Smooth muscle cell (in vitro differentiated cells): ENCODE results near the gene FKBP4. TPM values are rescaled to one million over a fixed set of nuclear protein-coding genes. Genes with fewer than 3 reads are reported as not detected.
"Not testable (repeated sequence)": the region's sequence is repeated elsewhere in the genome, so short reads cannot be mapped to it uniquely, and the experiment has no call there.

Experiments used
- DNase-seq: peaks from one replicate; lab custom pipeline; 2025; ENCODE audit not compliant: unreplicated experiment; lab: John Stamatoyannopoulos, UW
- H2AFZ ChIP-seq: fragments of 200-600 bp; sonication (generic); 2 replicates; pipeline ENCODE4 v1.6.0; 2016; ENCODE audit warnings: antibody characterized with exemption, low read depth, mild to moderate bottlenecking
- H3F3A ChIP-seq: fragments of 200-600 bp; sonication (generic); 2 replicates; pipeline ENCODE4 v1.6.0; 2017; ENCODE audit warnings: antibody characterized with exemption, low read depth
- H3K27ac ChIP-seq: fragments of 200-600 bp; sonication (generic); 2 replicates; pipeline ENCODE4 v1.5.1; 2016; ENCODE audit warnings: low read depth, mild to moderate bottlenecking
- H3K27me3 ChIP-seq: fragments of 200-600 bp; sonication (generic); 2 replicates; pipeline ENCODE4 v1.6.1; 2016; ENCODE audit warnings: low read depth, mild to moderate bottlenecking
- H3K36me3 ChIP-seq: fragments of 200-600 bp; sonication (generic); 2 replicates; pipeline ENCODE4 v1.5.1; 2016; ENCODE audit warnings: low read depth
- H3K4me1 ChIP-seq: fragments of 200-600 bp; sonication (generic); 2 replicates; pipeline ENCODE4 v1.5.1; 2016; ENCODE audit warnings: low read depth
- H3K4me2 ChIP-seq: fragments of 200-600 bp; sonication (generic); 2 replicates; pipeline ENCODE4 v1.6.0; 2016; ENCODE audit warnings: mild to moderate bottlenecking
- H3K4me3 ChIP-seq: fragments of 200-600 bp; sonication (generic); 2 replicates; pipeline ENCODE4 v1.5.1; 2016; ENCODE audit warnings: mild to moderate bottlenecking
- H3K79me2 ChIP-seq: fragments of 200-600 bp; sonication (generic); 2 replicates; pipeline ENCODE4 v1.6.0; 2016; ENCODE audit warnings: low read depth, mild to moderate bottlenecking
- H3K9ac ChIP-seq: fragments of 200-600 bp; sonication (generic); 2 replicates; pipeline ENCODE4 v1.6.0; 2016; ENCODE audit warnings: low read depth
- H3K9me3 ChIP-seq: fragments of 200-600 bp; sonication (generic); replicated peaks from 2 replicates; pipeline ENCODE4 v1.5.1; 2016; ENCODE audit warnings: low read depth
- H4K20me1 ChIP-seq: fragments of 200-600 bp; sonication (generic); 2 replicates; pipeline ENCODE4 v1.6.0; 2016; ENCODE audit warnings: low read depth
- WGBS: methylation state at CpG from one replicate; pipeline ENCODE4 v1.1.7; 2016; ENCODE audit warnings: low lambda C conversion rate; 5-methylcytosine and 5-hydroxymethylcytosine counted together
- polyA plus RNA-seq: library from polyadenylated mRNA; unstranded; fragments of >200 nt; fragmentation: Nextera tagmentation; extraction: Ambion mirVana; gene quantifications from 2 replicates; pipeline ENCODE4 v1.2.1, GENCODE V29; 2016
- total RNA-seq: library from RNA; depleted of rRNA; stranded (reverse); fragments of >200 nt; gene quantifications from 2 replicates; pipeline ENCODE4 v1.2.3, GENCODE V29; 2014
- TF ChIP-seq, protein P1 (sequence below): fragments of 200-600 bp; sonication (generic); IDR thresholded peaks from 2 replicates; pipeline ENCODE4 v1.5.1; 2017; ENCODE audit warnings: borderline replicate concordance, mild to moderate bottlenecking, antibody characterized with exemption; ENCODE audit not compliant: insufficient read depth, poor library complexity, severe bottlenecking

FKBP4 gene
- total and polyA plus RNA-seq, 2 experiments from 2014 or later: 19.0 to 32.6 TPM

DNA sequence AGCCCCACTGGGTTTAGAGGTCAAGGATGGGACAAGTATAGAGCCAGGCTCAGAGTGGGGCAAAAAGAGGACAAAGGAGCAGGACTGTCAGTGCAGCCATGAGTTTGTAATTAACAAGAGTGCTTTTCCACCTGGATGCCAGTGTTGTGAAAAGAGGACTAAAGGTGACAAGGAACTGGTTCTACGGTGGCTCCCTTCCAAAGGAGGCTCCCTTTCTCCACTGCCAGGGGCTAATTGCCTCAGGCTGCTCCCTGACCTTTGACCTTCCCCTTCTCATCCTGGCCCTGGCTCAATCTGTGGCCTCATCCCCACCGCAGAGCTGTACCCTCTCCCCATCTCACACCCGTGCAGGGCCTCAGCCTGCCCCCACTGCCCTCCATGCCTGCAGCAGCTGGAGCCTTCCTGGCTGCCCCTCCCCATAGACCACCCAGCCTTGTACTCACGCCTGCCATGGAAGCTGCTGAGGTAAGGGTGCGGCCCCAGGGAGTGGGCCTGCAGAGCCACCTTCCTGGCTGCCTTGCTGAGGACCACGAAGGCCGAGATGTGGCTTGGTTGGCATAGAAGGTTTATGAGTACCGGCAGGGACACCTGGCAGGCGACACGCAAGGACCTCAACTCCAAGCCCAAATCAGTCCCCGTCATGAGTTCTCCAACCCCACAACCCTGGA, 24.8 kb upstream of the FKBP4 start:
- no peak overlapping the region for H3K4me3 ChIP-seq
- no peaks in the 10 kb centered on the region for H3K9me3 ChIP-seq
- no peaks in the 10 kb centered on the region for H4K20me1 ChIP-seq

DNA sequence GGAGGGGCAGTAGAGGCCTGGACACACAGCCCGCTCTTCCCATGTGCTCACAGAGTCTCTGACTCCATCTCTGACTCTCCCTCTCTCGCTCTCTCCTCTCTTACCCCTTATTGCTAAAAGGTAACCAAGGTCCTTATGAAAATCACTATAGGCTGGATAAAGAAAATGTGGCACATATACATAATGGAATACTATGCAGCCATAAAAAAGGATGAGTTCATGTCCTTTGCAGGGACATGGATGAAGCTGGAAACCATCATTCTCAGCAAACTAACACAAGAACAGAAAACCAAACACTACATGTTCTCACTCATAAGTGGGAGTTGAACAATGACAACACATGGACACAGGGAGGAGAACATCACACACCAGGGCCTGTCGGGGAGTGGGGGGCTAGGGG, 24.2 kb upstream of the FKBP4 start:
- H3K27me3 ChIP-seq, DNase-seq: not testable (repeated sequence)
- WGBS: 89% methylated on average over 3 of the region's 3 CpGs

More for the DNA sequence above, 24.8 kb upstream of the FKBP4 start:
- Histone ChIP-seq H3K27me3 (peaks cover 9% of the 10 kb centered on the region), H3K4me1 (no peaks in the 10 kb centered on the region), H3K4me2 (no peak overlapping the region), H3K79me2 (no peaks in the 10 kb centered on the region), H3K36me3 (no peaks in the 10 kb centered on the region), H3K27ac (no peak overlapping the region), H2AFZ (no peak overlapping the region), H3F3A (no peaks in the 10 kb centered on the region), H3K9ac (no peak overlapping the region)
- WGBS: 94% methylated on average over 11 of the region's 11 CpGs
- DNase-seq: no peak
- TF ChIP-seq, protein P1, sequence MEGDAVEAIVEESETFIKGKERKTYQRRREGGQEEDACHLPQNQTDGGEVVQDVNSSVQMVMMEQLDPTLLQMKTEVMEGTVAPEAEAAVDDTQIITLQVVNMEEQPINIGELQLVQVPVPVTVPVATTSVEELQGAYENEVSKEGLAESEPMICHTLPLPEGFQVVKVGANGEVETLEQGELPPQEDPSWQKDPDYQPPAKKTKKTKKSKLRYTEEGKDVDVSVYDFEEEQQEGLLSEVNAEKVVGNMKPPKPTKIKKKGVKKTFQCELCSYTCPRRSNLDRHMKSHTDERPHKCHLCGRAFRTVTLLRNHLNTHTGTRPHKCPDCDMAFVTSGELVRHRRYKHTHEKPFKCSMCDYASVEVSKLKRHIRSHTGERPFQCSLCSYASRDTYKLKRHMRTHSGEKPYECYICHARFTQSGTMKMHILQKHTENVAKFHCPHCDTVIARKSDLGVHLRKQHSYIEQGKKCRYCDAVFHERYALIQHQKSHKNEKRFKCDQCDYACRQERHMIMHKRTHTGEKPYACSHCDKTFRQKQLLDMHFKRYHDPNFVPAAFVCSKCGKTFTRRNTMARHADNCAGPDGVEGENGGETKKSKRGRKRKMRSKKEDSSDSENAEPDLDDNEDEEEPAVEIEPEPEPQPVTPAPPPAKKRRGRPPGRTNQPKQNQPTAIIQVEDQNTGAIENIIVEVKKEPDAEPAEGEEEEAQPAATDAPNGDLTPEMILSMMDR: no peak

DNA sequence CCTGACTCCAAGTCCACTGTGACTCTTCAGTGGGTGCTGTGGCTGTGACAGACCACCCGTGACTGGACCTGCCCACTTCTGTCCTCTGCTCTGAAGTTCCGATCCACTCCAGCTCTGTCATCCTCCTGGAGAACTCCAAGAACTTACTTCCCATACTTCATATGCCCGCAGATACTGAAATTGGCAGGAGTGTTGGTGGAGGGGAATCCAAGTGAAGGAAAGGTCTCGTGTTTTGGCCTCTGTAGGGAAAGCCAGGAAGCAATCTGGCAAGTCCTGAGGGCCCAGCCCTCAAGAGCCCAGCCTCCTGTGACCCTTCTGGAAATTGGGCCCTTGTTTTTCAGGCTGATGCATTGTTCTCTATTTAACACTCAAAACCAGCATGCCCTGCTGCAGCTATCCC, 22.4 kb upstream of the FKBP4 start:
- H3K4me1 ChIP-seq: peaks cover 1% of the 10 kb centered on the region
- no peaks in the 10 kb centered on the region for H3F3A ChIP-seq
- no peak overlapping the region for H3K9ac ChIP-seq
- 80% methylated on average over 4 of the region's 4 CpGs for WGBS
- peaks cover 13% of the 10 kb centered on the region for H3K27me3 ChIP-seq
- H4K20me1 ChIP-seq: no peaks in the 10 kb centered on the region
- no peaks in the 10 kb centered on the region for H3K36me3 ChIP-seq
- H3K4me3 ChIP-seq: no peak overlapping the region
- no peak overlapping the region for H3K27ac ChIP-seq
- no peak overlapping the region for H2AFZ ChIP-seq
- no peaks in the 10 kb centered on the region for H3K9me3 ChIP-seq
- TF ChIP-seq, protein P1: no peak
- no peak for DNase-seq
- H3K79me2 ChIP-seq: no peaks in the 10 kb centered on the region
- no peak overlapping the region for H3K4me2 ChIP-seq

More for the DNA sequence above, 24.2 kb upstream of the FKBP4 start:
- H3K79me2 ChIP-seq, H3K27ac ChIP-seq, H3K36me3 ChIP-seq, H3F3A ChIP-seq, H3K4me2 ChIP-seq, H3K4me1 ChIP-seq, H3K9ac ChIP-seq, H2AFZ ChIP-seq, H3K9me3 ChIP-seq, H3K4me3 ChIP-seq, H4K20me1 ChIP-seq: not testable (repeated sequence)

DNA sequence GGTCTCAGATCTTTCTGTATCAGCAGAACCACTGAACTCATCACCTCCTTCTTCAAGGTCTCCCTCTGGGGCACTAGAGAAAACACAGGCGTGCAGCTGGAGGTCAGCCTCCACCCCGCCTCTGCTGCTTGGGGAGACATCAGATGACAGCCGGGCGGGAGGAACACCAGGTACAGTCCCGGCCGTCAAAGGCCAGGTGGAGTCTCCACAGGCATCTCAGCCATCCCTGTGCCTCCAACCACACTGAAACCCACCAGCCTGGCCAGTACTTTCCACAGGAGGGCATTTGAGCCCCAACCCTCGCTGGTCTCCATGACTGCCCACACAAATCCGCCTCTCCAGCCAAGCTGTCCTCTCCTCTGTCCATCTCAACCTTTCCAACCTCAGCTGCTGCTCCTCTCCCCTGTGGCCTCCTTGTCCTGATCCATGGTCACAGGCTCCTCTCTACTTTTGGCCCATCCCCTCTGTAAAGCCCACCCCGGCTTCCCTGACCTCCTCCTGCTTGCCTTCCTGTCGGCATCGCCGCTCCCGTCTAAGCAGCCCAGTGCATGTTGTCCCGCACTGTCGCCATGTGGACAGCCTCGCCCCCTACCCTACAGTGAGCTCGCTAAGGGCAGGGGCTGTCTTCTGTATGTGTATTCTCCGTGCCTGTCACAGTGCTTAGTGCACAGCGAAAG, 21.4 kb upstream of the FKBP4 start:
- H3K27me3 ChIP-seq: peaks cover 13% of the 10 kb centered on the region
- H3K36me3 ChIP-seq: no peaks in the 10 kb centered on the region
- TF ChIP-seq, protein P1: no peak
- H3K9ac ChIP-seq: no peak overlapping the region
- H3F3A ChIP-seq: no peaks in the 10 kb centered on the region
- H2AFZ ChIP-seq: no peak overlapping the region
- H3K4me1 ChIP-seq: peaks cover 4% of the 10 kb centered on the region
- no peak overlapping the region for H3K4me3 ChIP-seq
- H3K9me3 ChIP-seq: no peaks in the 10 kb centered on the region
- H3K27ac ChIP-seq: no peak overlapping the region
- no peak for DNase-seq
- no peaks in the 10 kb centered on the region for H4K20me1 ChIP-seq
- 84% methylated on average over 19 of the region's 19 CpGs for WGBS
- no peak overlapping the region for H3K4me2 ChIP-seq
- H3K79me2 ChIP-seq: no peaks in the 10 kb centered on the region
